ENCODE measurements around the gene SLC35F4.

The SLC35F4 gene

DNA sequence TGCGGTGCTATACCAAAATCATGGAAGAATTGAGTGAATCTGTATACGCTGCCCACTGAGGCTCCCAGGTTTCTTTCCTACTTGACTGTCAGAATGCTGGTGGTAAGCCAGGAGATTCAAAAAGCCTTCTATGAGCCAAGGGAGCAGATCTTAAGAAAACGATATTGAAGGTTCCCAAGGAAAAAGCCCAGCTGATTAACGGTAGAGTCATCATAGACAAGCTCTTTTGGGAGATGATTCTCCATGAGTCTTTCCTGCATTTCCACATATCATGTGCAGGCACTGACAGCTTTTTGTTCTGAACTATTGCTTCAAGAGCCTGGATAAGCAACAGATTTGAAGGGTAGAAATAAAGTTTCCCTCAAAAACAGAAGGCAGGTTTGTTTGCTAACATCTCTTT is 17.5 kb downstream of the SLC35F4 start:
- DNase-seq, result no peak

DNA sequence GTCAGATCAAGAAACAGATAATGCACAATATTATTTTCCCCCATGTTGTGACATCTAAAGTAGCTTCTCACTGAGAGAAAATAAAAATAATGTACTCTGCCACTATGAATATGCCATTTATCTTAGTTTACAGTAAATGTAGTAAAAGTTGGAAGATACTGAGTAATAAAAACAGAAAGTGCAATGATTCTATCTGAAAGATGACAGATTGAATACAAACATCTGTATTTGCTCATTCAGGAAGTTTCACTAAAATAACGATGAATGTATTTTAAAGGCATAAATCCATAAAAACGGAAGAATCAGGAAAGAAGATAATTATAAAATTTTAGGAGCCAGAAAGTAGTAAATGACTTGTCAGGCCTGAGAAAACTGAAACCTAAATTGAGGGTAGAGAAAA is 18.2 kb downstream of the SLC35F4 start:
- DNase-seq, result no peak

- DNase-seq, result no peak
These were observed 18.8 kb downstream of the SLC35F4 start for GRCh38 chr14:57847096-57847495.

DNA sequence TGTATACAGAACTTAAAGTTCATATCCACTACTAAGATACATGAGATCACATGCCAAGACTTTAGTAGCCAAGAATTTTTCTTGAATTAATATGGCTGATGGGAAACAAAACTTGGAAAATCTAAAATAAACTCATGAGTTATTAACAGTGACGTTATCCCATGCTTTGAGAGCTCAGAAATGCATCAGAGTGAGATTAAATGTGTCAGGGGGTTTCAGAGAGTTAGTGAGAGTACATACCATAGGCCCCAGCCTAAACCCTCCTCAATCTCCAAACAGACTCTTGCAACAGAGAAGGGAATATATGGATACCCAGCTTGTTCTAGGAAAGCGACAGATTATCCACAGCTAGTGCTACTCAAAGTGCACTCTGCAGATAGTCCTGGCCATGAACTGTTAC is 19.3 kb downstream of the SLC35F4 start:
- no peak for DNase-seq

DNA sequence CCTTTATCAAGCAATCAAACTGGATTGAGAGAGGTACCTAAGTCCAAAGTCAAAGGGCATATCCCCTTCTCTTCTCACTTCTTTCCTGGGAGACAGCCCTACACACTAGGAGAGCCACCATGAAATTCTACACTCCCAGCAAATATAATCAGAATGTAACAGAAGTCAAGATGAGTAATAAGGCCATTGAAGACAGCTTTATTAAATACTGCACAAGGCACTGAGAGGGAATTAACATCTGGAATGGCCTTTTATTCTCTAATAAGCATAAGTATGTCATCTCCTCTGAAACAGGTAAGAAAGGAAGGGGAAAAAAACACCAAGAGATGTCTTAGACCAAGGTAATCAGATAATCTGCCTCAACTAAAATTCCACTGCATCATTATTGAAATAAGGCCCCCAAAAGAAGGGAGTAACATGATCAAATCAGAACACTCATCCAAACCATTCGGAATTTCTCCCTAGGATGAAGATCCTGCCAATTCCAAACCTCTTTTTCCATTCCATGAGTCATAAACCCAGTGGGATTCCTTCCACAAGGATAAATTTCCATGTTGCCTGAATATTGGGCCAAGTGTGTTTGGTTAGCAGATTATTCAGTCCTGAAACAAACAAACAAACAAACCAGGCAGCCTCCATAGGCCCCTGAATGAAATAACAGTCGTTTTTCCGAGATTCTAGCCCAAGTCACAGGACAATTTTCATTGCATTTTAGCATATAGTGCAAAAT is 19.9 kb downstream of the SLC35F4 start:
- DNase-seq, result no peak

DNA sequence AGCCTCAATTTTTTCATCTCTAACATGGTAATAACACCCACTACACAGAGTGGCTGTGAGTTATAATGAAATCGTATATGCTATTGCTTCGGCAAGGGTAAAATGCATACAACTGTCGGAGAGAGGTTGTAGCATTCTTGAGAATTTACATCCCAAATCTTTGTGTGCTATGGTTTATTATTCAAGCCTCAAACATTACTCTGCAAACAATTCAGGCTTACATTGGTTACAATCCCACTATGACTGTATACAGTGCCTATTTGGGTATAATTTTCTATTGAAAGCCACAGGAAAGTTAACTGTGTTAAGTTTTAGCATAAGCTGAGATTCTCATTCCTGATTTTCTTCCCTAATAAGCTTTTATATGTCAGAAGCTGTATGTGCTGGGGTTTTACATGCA is 20.6 kb downstream of the SLC35F4 start:
- no peak for DNase-seq

GRCh38 chr14:57837267-57837666 is 28.6 kb downstream of the SLC35F4 start:
- no peak for DNase-seq

GRCh38 chr14:57835766-57836165 is 30.1 kb downstream of the SLC35F4 start:
- no peak for DNase-seq

GRCh38 chr14:57834961-57835360 is 30.9 kb downstream of the SLC35F4 start:
- DNase-seq, result no peak

DNA sequence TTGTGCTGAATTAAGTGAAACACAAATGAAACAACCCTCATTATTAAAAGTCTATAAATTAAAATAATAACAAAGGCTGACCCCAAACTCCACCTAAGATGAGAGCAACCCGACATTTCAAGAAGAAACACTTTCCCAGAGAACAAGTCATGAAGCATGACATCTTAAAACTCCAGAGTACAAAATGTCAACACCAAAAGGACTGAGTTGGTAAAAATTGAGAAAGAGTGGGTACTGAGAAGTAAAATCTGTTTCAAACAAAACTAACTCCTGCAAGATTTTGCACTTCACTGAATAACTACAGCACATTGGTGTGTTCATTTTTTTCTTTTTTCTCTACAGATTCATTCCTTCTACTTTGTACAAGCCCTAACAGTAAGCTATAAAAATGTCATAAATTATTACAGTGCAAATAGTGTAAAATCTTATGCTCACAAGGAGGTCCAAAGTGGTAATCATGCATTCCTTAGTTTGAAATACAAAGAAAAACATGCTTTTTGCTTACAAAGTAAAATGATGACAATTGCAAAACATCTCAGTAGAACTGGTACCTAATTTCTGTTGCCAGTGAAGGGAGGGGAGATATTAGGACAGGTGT is 31.8 kb downstream of the SLC35F4 start:
- DNase-seq, result no peak

DNA sequence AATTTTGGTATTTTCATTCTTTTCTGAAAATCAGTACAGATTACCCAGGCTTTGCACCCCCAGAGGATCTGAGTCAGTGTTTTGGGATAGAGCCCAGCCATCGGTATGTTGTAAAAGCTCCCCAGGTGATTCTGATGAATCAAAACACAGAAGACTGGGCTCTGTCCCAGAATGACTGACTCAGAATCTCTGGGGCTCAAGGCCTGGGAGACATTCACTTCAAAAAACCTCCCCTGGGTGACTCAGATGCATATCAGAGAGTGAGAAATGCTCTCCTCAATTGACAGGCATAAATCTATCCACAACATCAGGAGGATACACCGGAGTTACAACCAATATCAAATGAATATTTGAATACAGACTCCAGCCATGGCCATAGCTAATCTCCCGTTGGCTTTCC is 32.6 kb downstream of the SLC35F4 start:
- no peak for DNase-seq

DNA sequence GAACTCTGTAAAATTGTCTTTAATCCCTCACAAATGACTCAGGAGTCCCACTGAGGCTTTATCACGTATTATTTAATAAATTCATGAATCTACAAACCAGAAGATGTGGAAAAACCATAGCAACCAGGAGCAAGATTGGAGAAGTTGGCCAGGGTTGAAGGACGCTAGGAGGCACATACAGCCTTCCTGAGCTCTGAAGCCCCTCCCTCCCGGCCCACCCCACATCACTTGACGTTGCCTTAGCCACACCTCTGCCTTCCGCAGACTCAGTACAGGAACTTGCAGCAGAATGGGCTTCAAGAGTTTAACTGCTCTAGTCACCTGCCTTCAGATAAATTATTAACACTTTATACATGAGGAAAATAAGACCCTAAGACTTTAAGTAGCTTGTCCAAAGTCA is 33.9 kb downstream of the SLC35F4 start:
- DNase-seq, result no peak

GRCh38 chr14:57828713-57829112 is 37.2 kb downstream of the SLC35F4 start:
- no peak for DNase-seq

GRCh38 chr14:57823015-57823660 is 42.8 kb downstream of the SLC35F4 start:
- no peak for DNase-seq

- no peak for DNase-seq
These were observed 43.8 kb downstream of the SLC35F4 start for GRCh38 chr14:57822081-57822480.

GRCh38 chr14:57820581-57820980 is 45.3 kb downstream of the SLC35F4 start:
- DNase-seq, result no peak

GRCh38 chr14:57818511-57818910 is 47.4 kb downstream of the SLC35F4 start:
- no peak for DNase-seq

DNA sequence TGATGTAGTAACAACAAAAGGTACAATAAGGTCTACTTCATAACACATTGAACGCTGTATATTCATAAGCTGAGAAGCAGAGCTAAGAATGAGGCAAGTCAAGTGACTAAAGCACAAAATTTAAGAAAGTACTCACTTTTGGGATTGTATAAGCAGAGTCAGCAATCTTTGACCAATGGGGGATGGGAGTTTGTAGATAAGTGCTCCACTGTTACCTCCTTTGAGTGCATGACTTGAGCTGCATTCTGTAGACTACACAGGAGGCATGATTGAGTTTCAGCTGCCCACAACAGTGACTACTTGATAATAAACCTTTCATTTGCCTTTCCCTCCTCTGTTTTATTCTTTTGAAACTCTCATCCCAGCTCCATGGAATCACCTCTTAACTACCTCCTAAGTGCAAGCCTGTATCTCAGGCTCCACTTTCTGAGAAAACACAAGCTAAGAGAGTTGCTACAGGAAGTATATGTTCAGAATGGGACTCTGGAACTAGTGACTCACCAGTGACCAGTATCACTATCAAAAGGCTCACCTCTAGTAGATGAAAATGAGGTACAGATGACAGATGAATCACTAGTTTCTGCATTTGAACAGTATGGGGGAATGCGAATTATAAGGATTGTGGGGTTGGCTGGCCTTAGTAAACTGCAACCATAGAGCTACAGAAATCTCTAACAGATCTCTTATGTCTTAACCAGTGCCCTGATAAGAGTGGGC is 49.2 kb downstream of the SLC35F4 start:
- DNase-seq, result no peak

- DNase-seq, result no peak
These were observed 51.2 kb downstream of the SLC35F4 start for GRCh38 chr14:57814726-57815125.

- DNase-seq, result no peak
These were observed 53.2 kb downstream of the SLC35F4 start for GRCh38 chr14:57812741-57813140.

- DNase-seq, result no peak
These were observed 53.8 kb downstream of the SLC35F4 start for GRCh38 chr14:57811998-57812546.

GRCh38 chr14:57809808-57810207 is 56.1 kb downstream of the SLC35F4 start:
- DNase-seq, result no peak

DNA sequence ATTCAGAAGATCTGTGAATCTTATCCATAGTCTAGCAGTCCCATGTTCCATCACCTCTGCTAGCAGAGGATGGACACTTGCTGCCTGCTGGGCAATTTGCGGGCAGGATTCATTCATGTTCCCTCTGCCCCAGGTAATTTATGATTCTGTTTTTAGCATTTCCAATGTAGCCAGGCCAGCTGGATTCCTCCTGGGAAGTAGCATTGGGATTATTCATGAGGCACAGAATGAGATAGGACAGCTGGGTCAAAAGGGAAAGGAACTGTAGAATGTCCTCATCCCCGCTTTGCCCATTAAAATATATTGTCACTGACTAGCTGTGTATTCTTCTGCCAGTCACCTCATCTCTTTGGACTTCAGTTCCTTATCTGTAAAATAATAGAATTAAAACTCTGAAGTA is 68.7 kb downstream of the SLC35F4 start:
- DNase-seq, result no peak
